Activated CD4-positive, CD25-positive, alpha-beta regulatory T cell treated with anti-CD3 and anti-CD28 coated beads, Interleukin-2, amount 50 U/mL, for 16 hours (primary cell): Measurements from ENCODE around the gene MAGED1.

Experiments used
- DNase-seq: peaks from one replicate; pipeline ENCODE4 v3.0.0-alpha.2; 2020; ENCODE audit warnings: low read depth, low spot score

The MAGED1 gene, protein sequence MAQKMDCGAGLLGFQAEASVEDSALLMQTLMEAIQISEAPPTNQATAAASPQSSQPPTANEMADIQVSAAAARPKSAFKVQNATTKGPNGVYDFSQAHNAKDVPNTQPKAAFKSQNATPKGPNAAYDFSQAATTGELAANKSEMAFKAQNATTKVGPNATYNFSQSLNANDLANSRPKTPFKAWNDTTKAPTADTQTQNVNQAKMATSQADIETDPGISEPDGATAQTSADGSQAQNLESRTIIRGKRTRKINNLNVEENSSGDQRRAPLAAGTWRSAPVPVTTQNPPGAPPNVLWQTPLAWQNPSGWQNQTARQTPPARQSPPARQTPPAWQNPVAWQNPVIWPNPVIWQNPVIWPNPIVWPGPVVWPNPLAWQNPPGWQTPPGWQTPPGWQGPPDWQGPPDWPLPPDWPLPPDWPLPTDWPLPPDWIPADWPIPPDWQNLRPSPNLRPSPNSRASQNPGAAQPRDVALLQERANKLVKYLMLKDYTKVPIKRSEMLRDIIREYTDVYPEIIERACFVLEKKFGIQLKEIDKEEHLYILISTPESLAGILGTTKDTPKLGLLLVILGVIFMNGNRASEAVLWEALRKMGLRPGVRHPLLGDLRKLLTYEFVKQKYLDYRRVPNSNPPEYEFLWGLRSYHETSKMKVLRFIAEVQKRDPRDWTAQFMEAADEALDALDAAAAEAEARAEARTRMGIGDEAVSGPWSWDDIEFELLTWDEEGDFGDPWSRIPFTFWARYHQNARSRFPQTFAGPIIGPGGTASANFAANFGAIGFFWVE

DNA sequence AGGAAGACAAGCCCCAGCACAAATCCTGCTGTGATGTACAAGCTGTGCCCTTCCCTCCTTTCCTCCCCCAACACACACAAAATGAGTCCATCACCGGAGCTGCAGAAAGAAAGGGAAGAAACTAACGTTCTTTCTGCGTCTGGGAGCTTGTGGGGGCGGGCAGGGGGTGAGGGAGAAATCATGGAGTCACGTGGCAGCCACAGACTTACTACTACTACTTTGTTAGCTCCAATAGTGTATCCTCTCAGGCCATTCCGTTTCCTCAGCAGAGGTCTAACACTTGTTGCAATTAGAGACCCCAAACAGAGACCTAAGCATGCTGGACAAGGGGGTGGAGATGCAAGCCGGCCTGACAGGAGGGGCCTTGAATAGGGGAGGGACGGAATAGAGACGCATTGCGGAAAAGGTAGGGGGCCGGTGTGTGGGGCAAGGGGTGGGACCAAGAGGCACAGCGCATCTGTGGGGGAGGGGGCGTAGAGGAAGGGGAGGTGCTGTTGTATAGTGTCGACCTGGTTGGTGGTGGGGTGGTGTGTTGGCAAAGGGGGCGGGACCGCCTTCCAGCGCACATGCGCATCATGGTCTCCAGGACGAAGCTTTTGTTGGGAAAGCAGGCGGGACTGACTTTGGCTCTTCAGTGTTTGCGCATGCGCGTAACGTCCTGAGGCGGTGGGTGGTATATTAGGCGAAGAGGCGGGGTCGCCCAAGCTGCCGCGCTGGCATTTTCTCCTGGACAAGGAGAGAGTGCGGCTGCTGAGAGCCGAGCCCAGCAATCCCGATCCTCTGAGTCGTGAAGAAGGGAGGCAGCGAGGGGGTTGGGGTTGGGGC is at the start of gene MAGED1:
Gene MAGED1 (plus strand): TSS at position 703 of the 825 bp plus-strand sequence. CDS start 682 bp downstream, outside the sequence.
- peak; percentile 28 for DNase-seq

- DNase-seq, result no peak
Measured at GRCh38 chrX:51847463-51847862, 46.0 kb upstream of the MAGED1 start.

- DNase-seq, result no peak
Measured at GRCh38 chrX:51851507-51852085, 41.8 kb upstream of the MAGED1 start.

- no peak for DNase-seq
Measured at GRCh38 chrX:51852096-51852495, 41.3 kb upstream of the MAGED1 start.

- DNase-seq, result no peak
Measured at GRCh38 chrX:51852621-51853020, 40.8 kb upstream of the MAGED1 start.

- DNase-seq, result no peak
Measured at GRCh38 chrX:51853251-51853650, 40.2 kb upstream of the MAGED1 start.

DNA sequence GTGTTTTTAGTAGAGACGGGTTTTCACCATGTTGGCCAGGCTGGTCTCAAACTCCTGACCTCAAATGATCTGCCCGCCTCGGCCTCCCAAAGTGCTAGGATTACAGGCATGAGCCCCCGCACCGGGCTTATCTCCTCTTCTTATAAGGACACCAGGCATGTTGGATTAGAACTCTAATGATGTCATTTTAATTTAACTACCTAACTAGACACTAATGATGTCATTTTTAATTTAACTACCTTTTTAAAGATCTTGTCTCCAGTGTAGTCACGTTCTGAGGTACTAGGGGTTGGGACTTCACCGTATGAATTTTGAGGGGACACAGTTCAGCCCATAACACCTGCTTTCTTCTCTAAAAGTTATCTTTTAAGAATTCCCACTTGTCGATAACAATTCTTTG is 37.7 kb upstream of the MAGED1 start:
- no peak for DNase-seq

DNA sequence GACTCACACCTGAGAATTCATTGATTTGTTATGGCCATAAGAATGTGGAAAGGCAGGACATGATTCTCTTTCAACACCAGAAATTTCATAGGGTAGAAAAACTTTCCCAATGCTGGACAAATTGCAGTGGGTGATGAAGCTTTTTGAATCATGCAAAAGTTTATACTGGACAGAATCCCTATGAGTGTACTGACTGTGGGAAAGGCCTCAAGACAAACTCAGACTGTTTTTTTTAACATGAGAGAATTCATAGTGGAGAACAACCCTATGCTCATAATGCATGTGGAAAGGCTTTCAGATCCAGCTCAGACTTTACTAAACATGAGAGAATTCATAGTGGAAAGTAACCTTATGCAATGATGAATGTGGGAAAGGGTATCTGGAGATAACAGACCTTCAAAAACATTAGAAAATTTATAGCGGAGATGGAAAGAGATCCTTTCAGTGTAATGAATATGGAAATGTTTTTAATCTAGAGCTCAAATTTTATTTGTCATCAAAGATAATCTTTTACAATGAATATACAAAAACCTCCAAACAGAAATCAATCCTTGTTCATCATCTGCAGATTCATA is 36.2 kb upstream of the MAGED1 start:
- DNase-seq, result no peak

GRCh38 chrX:51860679-51861078 is 32.7 kb upstream of the MAGED1 start:
- no peak for DNase-seq

GRCh38 chrX:51862920-51863319 is 30.5 kb upstream of the MAGED1 start:
- DNase-seq, result no peak

GRCh38 chrX:51866210-51866609 is 27.2 kb upstream of the MAGED1 start:
- DNase-seq, result no peak

DNA sequence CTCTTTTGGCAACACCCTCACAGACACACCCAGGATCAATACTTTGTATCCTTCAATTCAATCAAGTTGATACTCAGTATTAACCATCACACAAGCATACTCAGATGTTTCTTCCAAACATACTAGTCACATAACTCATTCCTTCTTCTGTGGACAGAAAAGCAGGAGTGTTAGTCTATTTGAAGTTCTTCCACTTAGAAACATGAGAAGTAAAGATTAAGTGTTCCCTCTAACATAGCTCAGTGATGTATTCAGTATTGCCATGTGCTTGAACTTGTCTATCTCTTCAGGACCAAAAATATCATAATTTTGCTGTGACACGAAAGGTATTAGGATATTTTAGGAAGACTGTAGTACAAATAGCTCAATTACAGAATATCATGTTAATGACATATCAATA is 25.8 kb upstream of the MAGED1 start:
- DNase-seq, result no peak

DNA sequence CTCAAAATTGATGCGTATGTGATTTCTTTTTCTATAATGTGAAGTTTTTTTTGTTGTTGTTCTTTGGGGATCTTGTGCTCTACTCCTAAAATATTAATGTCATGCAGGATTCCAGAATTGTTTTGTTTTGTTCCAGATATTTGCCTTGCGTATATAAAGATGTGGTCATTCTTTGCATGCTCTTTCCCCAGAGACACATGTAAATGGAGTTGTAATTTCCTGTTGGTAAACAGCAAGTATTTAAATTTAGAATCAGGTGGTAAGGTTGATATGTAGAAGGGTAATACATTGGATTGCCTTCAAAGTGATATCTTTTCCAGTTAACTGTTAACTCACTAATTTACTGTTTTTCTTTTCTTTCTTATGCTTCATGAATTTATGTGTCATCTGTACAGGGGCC is 23.1 kb upstream of the MAGED1 start:
- DNase-seq, result no peak

DNA sequence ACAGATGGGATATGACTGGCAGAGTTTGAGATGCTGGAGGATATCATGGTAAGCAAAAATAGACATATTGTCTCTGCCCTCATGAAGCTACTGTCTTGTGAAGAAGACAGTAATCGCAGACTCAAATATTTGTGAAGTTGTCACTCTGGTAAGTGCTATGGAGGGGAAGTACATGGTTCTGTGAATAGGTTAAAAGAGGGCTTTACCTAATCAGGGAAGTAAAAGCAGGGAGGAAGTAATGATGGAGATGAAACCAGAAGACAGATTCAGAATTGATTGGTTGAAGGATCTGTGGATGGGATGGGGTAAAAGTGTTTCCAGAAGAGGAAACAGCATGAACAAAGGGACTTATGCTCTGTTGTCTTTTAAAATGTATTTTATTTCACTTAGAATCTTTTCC is 19.3 kb upstream of the MAGED1 start:
- DNase-seq, result no peak

- DNase-seq, result no peak
Measured at GRCh38 chrX:51876441-51876840, 17.0 kb upstream of the MAGED1 start.

GRCh38 chrX:51878056-51878455 is 15.4 kb upstream of the MAGED1 start:
- no peak for DNase-seq

DNA sequence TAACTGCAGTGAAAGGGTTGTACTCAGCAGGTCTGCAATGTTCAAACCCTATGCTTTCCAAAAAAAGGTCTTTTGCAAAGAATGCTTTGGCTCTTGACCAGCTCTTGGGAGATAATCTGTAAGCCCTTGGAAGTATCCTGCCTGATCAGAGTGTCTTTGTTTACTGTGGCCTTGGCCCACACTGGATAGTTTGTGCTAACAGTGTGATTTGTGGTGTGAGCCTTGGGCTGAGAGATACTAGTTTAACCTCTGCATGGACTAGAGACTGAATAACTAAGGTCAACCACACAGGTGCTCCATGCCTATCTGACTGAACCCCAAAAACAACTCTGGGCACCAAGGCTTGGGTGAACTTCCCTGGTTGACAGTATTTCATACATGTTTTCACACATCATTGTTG is 3.6 kb upstream of the MAGED1 start:
- no peak for DNase-seq

- no peak for DNase-seq
Measured at GRCh38 chrX:51891245-51891644, 2.2 kb upstream of the MAGED1 start.

- DNase-seq, result no peak
Measured at GRCh38 chrX:51891821-51892551, 1.4 kb upstream of the MAGED1 start.

- DNase-seq, result no peak
Measured at GRCh38 chrX:51893931-51894696, 691 bp downstream of the MAGED1 start.
